Activated CD8-positive, alpha-beta memory T cell treated with anti-CD3 and anti-CD28 coated beads for 1 hour (primary cell): ENCODE measurements around the gene SLC2A6.

Experiments
- DNase-seq, 2 donors: peaks; one replicate each; pipeline ENCODE4 v3.0.0-alpha.2; 2020; ENCODE audit warnings: low read depth in 1 of 2; ENCODE audit errors: extremely low read depth in 1 of 2

The SLC2A6 gene

DNA sequence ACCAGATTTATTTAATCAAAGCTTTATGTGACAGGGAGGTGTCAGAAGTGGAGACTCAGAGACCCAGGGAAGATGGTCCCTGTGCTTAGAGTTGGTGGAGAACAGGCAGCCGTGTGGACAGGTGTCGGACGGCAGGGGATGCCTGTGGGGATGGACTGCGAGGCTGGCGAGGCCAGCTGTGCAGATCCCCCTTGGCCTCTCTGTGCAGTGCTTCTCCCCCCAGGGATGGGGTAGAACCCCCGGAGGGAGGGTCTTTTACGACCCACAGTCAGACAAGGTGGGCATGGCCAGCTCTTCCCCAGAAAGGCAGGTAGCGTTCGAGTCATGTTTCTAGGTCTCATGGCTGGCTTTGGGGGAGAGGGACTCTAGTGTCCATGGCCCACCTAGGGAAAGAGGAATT, 4.7 kb upstream of the SLC2A6 start:
- no peak for DNase-seq

GRCh38 chr9:133477992-133478850, 678 bp downstream of the SLC2A6 start:
- DNase-seq = no peak

DNA sequence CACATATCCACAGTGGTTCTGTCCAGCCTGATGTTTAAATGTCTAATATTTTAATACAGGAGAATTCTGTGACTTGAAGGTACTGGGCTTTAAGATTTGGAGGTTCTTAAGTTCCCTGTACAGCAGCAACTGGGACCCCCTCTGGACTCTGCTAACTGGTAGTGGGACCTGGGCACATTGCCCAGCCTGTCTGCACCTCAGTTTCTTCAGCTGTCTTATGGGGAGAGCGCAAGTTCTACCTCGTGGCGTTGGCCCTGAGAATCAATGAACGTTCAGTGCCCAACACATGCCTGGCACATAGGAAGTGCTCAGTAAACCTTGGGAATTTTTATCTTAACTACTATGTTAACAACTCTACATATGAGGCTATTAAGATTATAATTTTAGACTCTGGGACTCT, 1.4 kb downstream of the SLC2A6 start:
- DNase-seq = no peak

- no peak for DNase-seq
Observed at GRCh38 chr9:133476941-133477340, 2.0 kb downstream of the SLC2A6 start.

GRCh38 chr9:133476036-133476931, 2.6 kb downstream of the SLC2A6 start:
- no peak for DNase-seq

GRCh38 chr9:133475292-133476012, 3.4 kb downstream of the SLC2A6 start:
- DNase-seq = no peak

- no peak for DNase-seq
Observed at GRCh38 chr9:133474853-133475252, 4.0 kb downstream of the SLC2A6 start.

- DNase-seq = no peak
Observed at GRCh38 chr9:133474215-133474614, 4.7 kb downstream of the SLC2A6 start.

GRCh38 chr9:133473743-133474142, 5.2 kb downstream of the SLC2A6 start:
- DNase-seq = no peak

DNA sequence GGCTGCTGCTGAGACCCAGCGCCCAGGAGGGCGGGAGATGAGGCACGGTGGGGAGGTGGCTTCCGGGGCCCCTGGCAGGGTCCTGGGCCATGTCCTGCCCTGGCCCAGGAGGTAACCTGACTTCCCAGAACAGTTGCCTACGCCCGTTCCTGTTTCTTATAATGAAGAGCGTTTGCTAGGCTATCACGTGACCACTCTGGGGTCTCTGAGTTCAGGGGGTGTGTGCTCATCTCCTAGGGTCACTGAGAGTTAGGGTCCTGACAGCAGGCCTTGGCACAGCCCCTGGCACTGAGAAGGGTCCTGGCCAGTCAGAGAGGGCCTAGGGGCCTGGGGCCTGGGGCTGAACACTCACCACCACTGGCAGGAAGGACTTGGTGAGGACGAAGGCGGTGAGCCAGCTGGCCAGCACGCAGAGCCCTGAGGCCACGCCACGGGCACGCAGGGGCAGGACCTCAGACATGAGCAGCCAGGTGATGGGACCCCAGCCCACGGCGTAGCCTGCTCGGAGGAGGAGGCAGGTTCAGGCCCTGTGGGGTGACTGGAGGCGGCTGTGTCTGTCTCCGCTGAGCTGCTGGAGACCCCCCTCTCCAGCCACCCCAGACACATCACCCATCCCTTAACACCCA, 6.0 kb downstream of the SLC2A6 start:
- DNase-seq = no peak

DNA sequence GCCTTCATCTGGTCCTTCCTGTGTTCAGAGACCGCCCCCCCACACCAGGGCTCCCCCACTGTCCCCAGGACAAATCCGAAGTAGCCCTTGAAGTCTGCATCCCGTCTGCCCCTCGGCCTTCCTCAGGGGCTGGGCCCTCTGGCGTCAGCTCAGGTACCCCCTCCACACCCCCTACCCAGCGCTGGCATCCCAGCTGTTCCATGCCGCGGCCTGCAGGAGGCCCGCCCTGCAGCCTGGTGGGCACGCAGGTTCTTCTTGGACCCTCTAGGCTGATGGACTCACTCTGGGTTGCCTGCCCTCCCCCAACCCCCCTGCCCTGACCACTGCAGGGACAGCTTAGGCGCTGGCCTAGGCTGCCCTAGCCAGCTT, 6.6 kb downstream of the SLC2A6 start:
- DNase-seq = no peak

- DNase-seq = no peak
Observed at GRCh38 chr9:133471551-133472276, 7.2 kb downstream of the SLC2A6 start.

DNA sequence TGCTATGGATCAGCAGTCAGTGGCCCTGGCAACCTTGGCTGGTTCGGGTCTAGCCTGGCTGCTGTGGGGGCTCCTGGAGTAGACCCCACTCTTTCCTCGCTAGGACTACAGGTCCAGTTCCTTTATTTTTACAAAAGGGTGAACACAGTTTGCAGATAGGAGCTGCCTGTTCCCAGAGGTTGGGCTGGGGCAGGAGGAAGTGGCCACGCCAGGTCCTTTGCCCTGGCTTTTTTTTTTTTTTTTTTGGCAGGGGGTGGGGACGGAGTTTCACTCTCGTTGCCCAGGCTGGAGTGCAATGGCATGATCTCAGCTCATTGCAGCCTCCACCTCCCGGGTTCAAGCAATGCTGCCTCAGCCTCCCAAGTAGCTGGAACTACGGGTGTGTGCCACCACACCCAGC, 7.9 kb downstream of the SLC2A6 start:
- DNase-seq = no peak

GRCh38 chr9:133470427-133470924, 8.4 kb downstream of the SLC2A6 start:
- DNase-seq = no peak

- no peak for DNase-seq
Observed at GRCh38 chr9:133468777-133469421, 10.0 kb downstream of the SLC2A6 start.

- no peak for DNase-seq
Observed at GRCh38 chr9:133468374-133468773, 10.5 kb downstream of the SLC2A6 start.

- DNase-seq = no peak
Observed at GRCh38 chr9:133467101-133467500, 11.8 kb downstream of the SLC2A6 start.

GRCh38 chr9:133465984-133466383, 12.9 kb downstream of the SLC2A6 start:
- no peak for DNase-seq

DNA sequence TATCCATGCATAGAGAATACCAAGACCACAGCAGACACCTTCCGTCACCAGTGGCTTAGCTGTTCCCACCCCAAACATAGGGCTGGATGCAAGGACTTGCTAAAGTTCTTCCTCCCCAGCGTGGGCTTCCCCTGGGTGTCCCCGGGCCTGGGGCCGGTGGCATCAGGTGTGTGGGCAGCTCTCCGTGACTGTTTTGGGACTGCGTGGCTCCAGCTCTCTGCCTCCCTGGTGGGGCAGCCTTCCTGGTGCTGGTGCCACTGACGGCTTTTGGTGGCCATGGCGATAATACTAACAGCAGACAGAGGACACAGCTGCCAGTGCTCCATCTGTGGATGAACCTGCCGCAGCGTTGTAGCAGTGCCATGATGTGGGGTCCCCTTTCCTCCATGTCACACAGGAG, 14.3 kb downstream of the SLC2A6 start:
- no peak for DNase-seq
